Suprapubic skin (tissue), 3 donors: ENCODE measurements around the gene FBXO10.

Experiments
- CTCF ChIP-seq, 2 donors: fragments of 200-600 bp in 1 of 2; fragments of 450-650 bp in 1 of 2; sonication (generic) in 1 of 2; IDR thresholded peaks; one replicate each; pipeline ENCODE4 v1.5.1; 2016 to 2019; ENCODE audit warnings: antibody characterized with exemption in 2 of 2, mild to moderate bottlenecking in 1 of 2, moderate library complexity in 1 of 2
- EP300 ChIP-seq: sonication (generic); formaldehyde crosslinking; IDR thresholded peaks from one replicate; pipeline ENCODE4 v1.6.1; 2017; ENCODE audit warnings: antibody characterized with exemption

GRCh38 chr9:37618817-37619216, 42.6 kb upstream of the FBXO10 start:
- no peak for TF ChIP-seq EP300
- no peak for TF ChIP-seq CTCF (IDR thresholded peaks at IDR 0.05)
